Erythroblast (primary cell): Measurements from ENCODE around the gene JARID2.

ENCODE experiments used
- GATA1 ChIP-seq: IDR thresholded peaks from 2 replicates; pipeline ENCODE4 v1.6.1; 2011; ENCODE audit warnings: low read depth, mild to moderate bottlenecking, control low read depth, low read length, moderate library complexity
- POLR2A ChIP-seq: IDR thresholded peaks from 2 replicates; pipeline ENCODE4 v1.6.1; 2011; ENCODE audit warnings: mild to moderate bottlenecking, low read length

- no peak for TF ChIP-seq POLR2A
- no peak for TF ChIP-seq GATA1
Measured at GRCh38 chr6:15254070-15254975, 8.5 kb downstream of the JARID2 start.
